ENCODE results near the gene TRIP13. TPM values are rescaled to one million over a fixed set of nuclear protein-coding genes. Genes with fewer than 3 reads are reported as not detected.

Gene TRIP13
- total RNA-seq, 4 donors from 2014 or later = 1.2 to 8.3 (median 3.5) TPM

DNA sequence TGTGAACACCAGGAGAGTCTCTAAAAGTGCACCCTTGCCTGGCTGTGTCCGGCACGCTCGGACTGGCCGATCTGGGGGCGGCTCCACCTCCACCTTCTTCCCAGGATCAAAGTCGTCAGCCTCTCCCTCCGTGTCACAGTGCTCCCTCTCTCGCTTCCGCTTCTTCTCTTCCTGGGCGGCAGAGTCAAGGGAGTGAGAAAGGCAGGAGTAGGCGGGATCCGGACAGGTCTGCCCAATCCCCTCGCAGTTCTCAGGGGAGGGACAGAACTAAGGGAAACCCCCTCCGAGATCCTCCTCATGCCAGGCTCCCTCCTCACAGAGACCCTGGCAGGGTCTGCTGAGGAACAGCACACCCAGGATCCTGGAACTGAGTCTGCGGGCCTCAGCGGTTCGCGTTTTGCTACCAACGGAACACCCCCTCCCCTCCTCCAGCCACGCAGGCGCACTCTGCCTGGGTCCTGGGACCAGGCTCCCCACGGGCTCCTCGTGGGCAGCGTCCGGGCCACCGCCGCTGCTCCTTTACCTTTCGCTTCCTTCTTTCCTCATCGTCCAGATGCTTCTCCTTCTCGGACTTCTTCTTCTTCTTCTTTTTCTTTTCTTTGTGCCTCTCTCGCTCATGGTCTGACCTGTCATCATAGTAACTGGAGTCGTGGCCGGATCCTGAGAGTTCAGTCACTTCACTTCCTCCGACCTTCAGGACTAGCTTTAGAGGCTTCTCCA, 1.4 kb upstream of the TRIP13 start:
- peak overlapping the region; percentile 75 to 95 (median 78) for H3K4me3 ChIP-seq
- H3K9me3 ChIP-seq = no peaks in the 10 kb centered on the region
- H3K4me1 ChIP-seq = peaks cover 0 to 21% (median 13%) of the 10 kb centered on the region in 4 donors
- H3K27me3 ChIP-seq = no peaks in the 10 kb centered on the region
- H3K36me3 ChIP-seq = peaks cover 0 to 41% (median 0%) of the 10 kb centered on the region in 3 donors
- H3K27ac ChIP-seq = peak overlapping the region; percentile 87 to 95 (median 90)
- TF ChIP-seq POLR2A (IDR thresholded peaks at IDR 0.05) (no peak), CTCF (IDR thresholded peaks at IDR 0.05) (no peak)
- peak in 1 of 3 donors; percentile 63 for DNase-seq

DNA sequence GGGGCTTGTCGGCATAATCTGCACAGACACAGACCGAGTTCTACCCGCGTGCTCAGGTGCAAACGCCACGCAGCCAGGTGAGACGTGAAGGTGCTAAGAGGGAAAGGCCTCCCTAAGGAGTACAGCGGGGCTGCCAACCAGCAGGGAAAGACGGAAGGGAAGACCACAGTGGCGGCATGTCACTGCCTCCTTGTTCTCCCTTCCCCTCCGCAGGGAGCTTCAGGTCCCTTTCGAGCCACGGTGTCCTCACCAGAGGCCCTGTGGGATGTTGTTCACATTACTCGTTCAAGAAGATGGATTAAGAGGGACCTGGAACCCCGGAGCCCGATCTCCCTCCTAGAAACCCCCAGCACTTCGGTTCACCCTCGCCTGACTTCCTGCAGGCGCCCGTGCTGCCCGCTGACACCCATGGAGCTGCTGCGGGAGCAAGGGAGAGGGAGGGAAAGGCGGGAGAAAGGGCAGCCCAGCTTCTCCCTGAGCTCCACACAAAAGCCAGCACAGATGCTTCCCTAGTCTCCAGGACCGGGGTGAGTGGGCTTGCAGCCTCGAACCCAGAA, 769 bp upstream of the TRIP13 start:
- Histone ChIP-seq H3K27ac (peak overlapping the region; percentile 87 to 95 (median 90)), H3K4me3 (peak overlapping the region; percentile 75 to 95 (median 78)), H3K36me3 (peaks cover 0 to 35% (median 0%) of the 10 kb centered on the region in 3 donors), H3K9me3 (no peaks in the 10 kb centered on the region), H3K27me3 (no peaks in the 10 kb centered on the region), H3K4me1 (peaks cover 0 to 21% (median 13%) of the 10 kb centered on the region in 4 donors)
- no peak for DNase-seq
- TF ChIP-seq POLR2A (IDR thresholded peaks at IDR 0.05) = no peak
- TF ChIP-seq CTCF (IDR thresholded peaks at IDR 0.05) = no peak

- no peak for TF ChIP-seq CTCF (IDR thresholded peaks at IDR 0.05)
- no peak for TF ChIP-seq POLR2A (IDR thresholded peaks at IDR 0.05)
- DNase-seq = no peak
- no peaks in the 10 kb centered on the region for H3K27me3 ChIP-seq
- peaks cover 0 to 23% (median 0%) of the 10 kb centered on the region in 3 donors for H3K36me3 ChIP-seq
- no peaks in the 10 kb centered on the region for H3K9me3 ChIP-seq
- peak overlapping the region; percentile 75 to 95 (median 78) for H3K4me3 ChIP-seq
- H3K4me1 ChIP-seq = peaks cover 0 to 21% (median 13%) of the 10 kb centered on the region in 4 donors
- H3K27ac ChIP-seq = peak overlapping the region in 2 of 4 donors; percentile 90 to 95
Observed at GRCh38 chr5:893137-893506, 438 bp downstream of the TRIP13 start.

DNA sequence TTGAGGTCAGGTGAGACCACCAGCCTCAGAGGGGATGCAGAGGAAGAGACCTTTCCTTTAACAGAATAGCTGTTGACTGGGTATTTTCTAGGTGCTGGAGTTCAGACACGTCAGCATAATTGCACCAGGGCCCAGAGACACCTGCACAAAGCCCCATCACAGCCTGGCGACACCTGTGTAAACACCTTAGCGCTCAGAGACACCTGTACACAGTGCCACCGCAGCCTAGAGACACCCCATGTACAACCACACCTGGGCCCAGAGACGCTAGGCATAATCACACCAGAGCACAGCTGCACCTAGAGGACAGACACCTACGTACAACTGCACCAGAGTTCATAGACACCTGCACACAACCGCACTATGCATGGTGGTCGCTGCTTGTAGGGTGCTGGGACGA, 1.0 kb downstream of the TRIP13 start:
- TF ChIP-seq POLR2A (IDR thresholded peaks at IDR 0.05) = no peak
- no peak for TF ChIP-seq CTCF (IDR thresholded peaks at IDR 0.05)
- H3K4me3 ChIP-seq = no peak overlapping the region

GRCh38 chr5:900781-901180, 8.1 kb downstream of the TRIP13 start:
- TF ChIP-seq CTCF (IDR thresholded peaks at IDR 0.05) (no peak), POLR2A (IDR thresholded peaks at IDR 0.05) (no peak)
- no peaks in the 10 kb centered on the region for H3K36me3 ChIP-seq

More for the DNA sequence above, 1.0 kb downstream of the TRIP13 start:
- Histone ChIP-seq H3K27ac (no peak overlapping the region), H3K27me3 (no peaks in the 10 kb centered on the region), H3K4me1 (peaks cover 0 to 21% (median 13%) of the 10 kb centered on the region in 4 donors), H3K9me3 (no peaks in the 10 kb centered on the region), H3K36me3 (peaks cover 0 to 17% (median 0%) of the 10 kb centered on the region in 3 donors)
- peak in 1 of 3 donors; percentile 36 for DNase-seq

More at GRCh38 chr5:900781-901180, 8.1 kb downstream of the TRIP13 start:
- H3K4me3 ChIP-seq = no peak overlapping the region
- no peaks in the 10 kb centered on the region for H3K9me3 ChIP-seq
- DNase-seq = peak in 1 of 3 donors; percentile 10
- H3K4me1 ChIP-seq = no peaks in the 10 kb centered on the region
- no peaks in the 10 kb centered on the region for H3K27me3 ChIP-seq
- H3K27ac ChIP-seq = no peak overlapping the region

Measured in Peyer's patch (tissue), 4 donors.